Muscle of arm (tissue), 12 donors: ENCODE measurements around the gene FHOD1. TPM values are rescaled to one million over a fixed set of nuclear protein-coding genes. Genes with fewer than 3 reads are reported as not detected.
A peak's percentile ranks its signal among the peaks of the same experiment; 100 is the strongest.

Experiments used
- DNase-seq: peaks from one replicate; pipeline ENCODE4 v3.0.0-alpha.2; 2013
- polyA plus RNA-seq, 12 donors: library from polyadenylated mRNA; unstranded; fragments of 120-200 nt; gene quantifications; one replicate each; pipeline ENCODE4 v1.2.1, GENCODE V29; 2013; ENCODE audit not compliant: insufficient read length in 12 of 12

The FHOD1 gene
- polyA plus RNA-seq, 12 donors: 16.3 to 32.4 (median 20.6) TPM; not detected in 1

GRCh38 chr16:67208154-67208896 lies 39.0 kb downstream of the FHOD1 start:
- DNase-seq: no peak

GRCh38 chr16:67207249-67208091 lies 39.8 kb downstream of the FHOD1 start:
- DNase-seq: no peak

GRCh38 chr16:67206838-67207248 lies 40.4 kb downstream of the FHOD1 start:
- no peak for DNase-seq

GRCh38 chr16:67206129-67206837 lies 41.0 kb downstream of the FHOD1 start:
- DNase-seq: no peak

GRCh38 chr16:67204076-67204475 lies 43.2 kb downstream of the FHOD1 start:
- no peak for DNase-seq

GRCh38 chr16:67202956-67203493 lies 44.3 kb downstream of the FHOD1 start:
- DNase-seq: no peak

GRCh38 chr16:67202426-67202825 lies 44.9 kb downstream of the FHOD1 start:
- no peak for DNase-seq

- no peak for DNase-seq
Measured at GRCh38 chr16:67201411-67202345, 45.6 kb downstream of the FHOD1 start.

GRCh38 chr16:67200491-67200890 lies 46.8 kb downstream of the FHOD1 start:
- no peak for DNase-seq

GRCh38 chr16:67199808-67200198 lies 47.5 kb downstream of the FHOD1 start:
- DNase-seq: no peak

GRCh38 chr16:67199011-67199807 lies 48.1 kb downstream of the FHOD1 start, which contains the start of gene ELMO3:
ELMO3 (plus strand) TSS chr16:67199131; CDS start chr16:67199327, 196 bp downstream.
- no peak for DNase-seq

GRCh38 chr16:67198238-67198734 lies 49.0 kb downstream of the FHOD1 start:
- no peak for DNase-seq

GRCh38 chr16:67197704-67198103 lies 49.6 kb downstream of the FHOD1 start:
- no peak for DNase-seq

- no peak for DNase-seq
Measured at GRCh38 chr16:67196881-67197280, 50.4 kb downstream of the FHOD1 start.

GRCh38 chr16:67195676-67196075 lies 51.6 kb downstream of the FHOD1 start:
- DNase-seq: no peak

- DNase-seq: no peak
Measured at GRCh38 chr16:67194260-67194659, 53.0 kb downstream of the FHOD1 start.

- no peak for DNase-seq
Measured at GRCh38 chr16:67193536-67193935, 53.7 kb downstream of the FHOD1 start.

- no peak for DNase-seq
Measured at GRCh38 chr16:67192781-67193361, 54.4 kb downstream of the FHOD1 start.

- DNase-seq: peak; percentile 91
Measured at GRCh38 chr16:67191995-67192681, 55.1 kb downstream of the FHOD1 start, which contains the start of gene E2F4. E2F4 (plus strand) TSS chr16:67192155; CDS start chr16:67192228, 73 bp downstream.
